ENCODE data around the gene NUP88.
A peak's percentile ranks its signal among the peaks of the same experiment; 100 is the strongest.

Gene NUP88

GRCh38 chr17:5354886-5355415 is 64.5 kb downstream of the NUP88 start:
- peak overlapping the region; percentile 52 for H3K27ac ChIP-seq
- TF ChIP-seq CTCF (IDR thresholded peaks at IDR 0.05) (no peak), ZFX (IDR thresholded peaks at IDR 0.05; ENCODE audit: borderline replicate concordance) (no peak)

GRCh38 chr17:5354310-5354709 is 65.2 kb downstream of the NUP88 start:
- peak overlapping the region; percentile 22 for H3K27ac ChIP-seq
- no peak for TF ChIP-seq ZFX (IDR thresholded peaks at IDR 0.05; ENCODE audit: borderline replicate concordance)

GRCh38 chr17:5352681-5353289 is 66.7 kb downstream of the NUP88 start:
- peak overlapping the region; percentile 22; the same call in 1 of the 2 replicates for H3K27ac ChIP-seq
- no peak for TF ChIP-seq CTCF (IDR thresholded peaks at IDR 0.05)
- no peak for TF ChIP-seq ZFX (IDR thresholded peaks at IDR 0.05; ENCODE audit: borderline replicate concordance)

- no peak for TF ChIP-seq ZFX (IDR thresholded peaks at IDR 0.05; ENCODE audit: borderline replicate concordance)
- TF ChIP-seq CTCF (IDR thresholded peaks at IDR 0.05), result no peak
- H3K27ac ChIP-seq, result no peak overlapping the region
Measured at GRCh38 chr17:5344914-5345313, 74.5 kb downstream of the NUP88 start.

Measured in 22Rv1 (cell line).